KBM-7 (cell line): ENCODE measurements around the gene SIPA1L2.

Experiments
- DNase-seq: peaks from one replicate; pipeline ENCODE4 v3.0.0-alpha.2; 2015
- in situ Hi-C: fragments of 300-500 bp; cut with MboI; formaldehyde crosslinking; loops from 2 replicates; pipeline ENCODE4 v1.14.3; 2020; ENCODE audit warnings: low sequenced_read_pairs, low pct_unique_long_range_greater_than_20kb, mixed read lengths

Gene SIPA1L2

GRCh38 chr1:232597721-232598120 lies 32.2 kb downstream of the SIPA1L2 start:
- no peak for DNase-seq

DNA sequence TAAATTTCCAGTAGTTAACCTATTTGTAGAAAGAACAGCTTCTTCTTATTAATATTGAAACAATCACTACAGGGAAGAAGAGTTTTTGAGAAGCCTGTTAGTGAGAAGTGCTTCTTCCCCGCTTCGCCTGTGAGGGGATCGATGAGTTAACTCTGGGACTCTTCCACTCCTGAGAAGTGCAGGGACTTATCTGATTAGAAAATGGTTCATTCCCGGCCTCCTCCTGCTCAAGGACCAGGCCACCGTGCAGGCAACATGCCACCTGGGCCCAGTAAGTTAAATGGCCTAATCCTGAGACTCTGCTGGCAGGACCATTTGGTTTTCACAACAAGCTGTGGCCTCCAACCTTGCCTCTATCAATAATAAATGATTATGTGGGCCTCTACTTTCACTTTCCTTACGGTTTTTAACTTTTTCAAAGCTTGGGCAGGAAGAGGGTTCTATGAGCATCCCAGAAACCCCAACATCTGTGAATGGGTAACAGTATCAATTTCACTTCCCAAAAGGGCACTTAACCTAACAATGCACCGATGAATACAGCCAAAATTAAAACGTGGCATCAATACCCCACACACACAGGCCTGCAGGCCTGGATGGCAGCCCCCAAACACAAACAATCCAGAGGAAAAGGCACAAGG lies 33.1 kb downstream of the SIPA1L2 start:
- in situ Hi-C loops: no loop called here
- no peak for DNase-seq

More at GRCh38 chr1:232597721-232598120, 32.2 kb downstream of the SIPA1L2 start:
- in situ Hi-C loops: no loop called here

DNA sequence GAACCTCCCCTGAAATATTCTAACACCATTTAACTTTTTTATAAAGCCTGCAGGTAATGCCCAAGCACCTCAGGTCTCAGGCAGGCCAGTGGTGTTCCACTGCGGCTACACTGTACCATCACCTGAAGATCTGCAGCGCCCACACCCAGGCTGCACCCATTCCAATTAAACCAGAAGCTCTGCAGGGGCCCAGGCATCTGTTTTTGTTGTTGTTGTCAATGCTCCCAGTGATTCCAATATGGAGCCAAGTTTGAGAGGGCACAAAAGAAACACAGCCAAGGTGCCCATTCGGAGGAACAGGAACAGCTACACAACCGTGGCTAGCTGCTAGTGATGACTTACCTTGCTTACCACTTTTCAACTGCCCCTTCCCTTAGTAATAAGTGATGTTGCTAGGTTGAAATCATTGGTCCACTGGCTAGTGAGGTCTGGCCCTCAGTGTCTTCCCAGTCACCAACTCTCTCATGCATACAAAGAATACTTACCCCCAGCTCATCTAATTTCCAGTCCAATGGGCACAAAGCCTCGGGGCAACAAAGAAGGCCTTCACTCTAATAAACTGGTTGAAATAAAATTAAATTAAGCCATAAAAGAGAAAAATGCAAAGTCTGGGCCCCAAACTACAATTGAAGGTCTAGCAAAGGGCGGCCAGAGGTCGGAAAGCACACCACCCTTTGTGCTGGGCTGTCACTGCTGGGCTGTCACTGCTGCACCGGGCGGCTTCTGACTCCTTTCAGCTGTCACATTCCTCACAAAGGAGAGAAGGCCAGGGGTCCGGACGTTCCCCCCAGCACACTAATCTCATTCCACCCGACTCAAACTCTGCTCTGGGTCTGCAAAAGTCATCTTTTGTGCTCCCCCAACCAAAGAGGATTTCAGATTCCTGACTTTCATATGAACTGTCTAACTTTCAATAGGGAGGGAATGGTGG lies 34.9 kb downstream of the SIPA1L2 start:
- in situ Hi-C loops: no loop called here
- DNase-seq: no peak

GRCh38 chr1:232593717-232594502 lies 36.0 kb downstream of the SIPA1L2 start:
- no peak for DNase-seq
- in situ Hi-C loops: no loop called here

DNA sequence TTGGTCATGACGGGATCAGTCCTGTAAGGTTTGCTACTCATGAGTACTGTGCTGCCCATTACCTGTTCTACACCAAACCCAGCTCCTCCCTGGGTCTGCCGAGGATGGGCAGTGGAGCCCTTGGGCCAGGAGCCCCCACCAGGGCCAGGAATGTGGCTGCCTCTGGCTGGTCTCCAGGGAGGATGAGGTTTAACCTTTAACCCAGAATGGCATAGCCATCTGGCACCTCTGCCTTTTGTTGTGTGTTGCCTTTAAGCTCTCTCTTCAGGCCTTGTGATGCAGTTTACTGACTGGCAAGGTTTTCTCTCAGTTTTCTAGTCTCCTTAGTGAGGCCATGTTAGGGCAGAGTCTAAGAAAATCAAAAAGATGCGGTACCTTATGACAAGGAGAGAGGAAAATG lies 38.6 kb downstream of the SIPA1L2 start:
- in situ Hi-C loops: no loop called here

GRCh38 chr1:232590744-232591082 lies 39.2 kb downstream of the SIPA1L2 start:
- DNase-seq: no peak
- in situ Hi-C loops: no loop called here

More for the DNA sequence above, 38.6 kb downstream of the SIPA1L2 start:
- DNase-seq: no peak

- in situ Hi-C loops: no loop called here
- no peak for DNase-seq
Observed at GRCh38 chr1:232589812-232590743, 39.9 kb downstream of the SIPA1L2 start.

GRCh38 chr1:232589111-232589811 lies 40.7 kb downstream of the SIPA1L2 start:
- in situ Hi-C loops: no loop called here

DNA sequence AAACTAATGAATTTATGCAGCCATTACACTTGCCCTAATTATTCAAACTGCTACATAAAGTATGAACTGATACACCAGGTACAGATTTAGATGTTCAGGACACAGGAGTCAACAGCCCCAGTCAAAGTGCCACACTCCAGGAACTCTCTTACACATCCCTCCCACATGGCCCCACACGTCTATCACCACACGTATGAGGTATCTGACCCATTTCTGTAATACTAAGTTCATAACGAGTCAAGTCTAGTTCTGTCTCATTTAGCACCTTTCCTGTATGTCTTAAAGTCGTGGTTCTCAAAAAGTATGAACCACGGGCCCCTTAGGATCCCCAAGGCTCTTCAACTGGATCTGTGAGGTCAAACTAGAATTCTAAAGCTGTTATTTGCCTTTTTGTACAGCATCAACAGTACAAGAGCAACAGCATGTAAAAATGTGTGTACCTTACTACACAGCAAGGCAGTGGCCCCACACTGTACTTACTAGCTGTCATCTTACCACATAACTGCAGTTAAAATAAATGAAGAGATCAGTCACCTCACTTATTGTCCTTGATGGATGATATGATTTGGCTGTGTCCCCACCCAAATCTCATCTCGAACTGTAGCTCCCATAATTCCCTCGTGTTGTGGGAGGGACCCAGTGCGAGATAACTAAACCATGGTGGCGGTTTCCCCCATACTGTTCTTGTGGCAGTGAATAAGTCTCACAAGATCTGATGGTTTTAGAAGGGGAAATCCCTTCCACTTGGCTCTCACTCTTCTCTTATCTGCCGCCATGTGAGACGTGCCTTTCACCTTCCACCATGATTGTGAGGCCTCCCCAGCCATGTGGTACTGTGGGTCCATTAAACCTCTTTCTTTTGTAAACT lies 42.6 kb downstream of the SIPA1L2 start:
- in situ Hi-C loops: no loop called here
- no peak for DNase-seq

More at GRCh38 chr1:232589111-232589811, 40.7 kb downstream of the SIPA1L2 start:
- no peak for DNase-seq

- in situ Hi-C loops: no loop called here
- no peak for DNase-seq
Observed at GRCh38 chr1:232586679-232587078, 43.3 kb downstream of the SIPA1L2 start.

DNA sequence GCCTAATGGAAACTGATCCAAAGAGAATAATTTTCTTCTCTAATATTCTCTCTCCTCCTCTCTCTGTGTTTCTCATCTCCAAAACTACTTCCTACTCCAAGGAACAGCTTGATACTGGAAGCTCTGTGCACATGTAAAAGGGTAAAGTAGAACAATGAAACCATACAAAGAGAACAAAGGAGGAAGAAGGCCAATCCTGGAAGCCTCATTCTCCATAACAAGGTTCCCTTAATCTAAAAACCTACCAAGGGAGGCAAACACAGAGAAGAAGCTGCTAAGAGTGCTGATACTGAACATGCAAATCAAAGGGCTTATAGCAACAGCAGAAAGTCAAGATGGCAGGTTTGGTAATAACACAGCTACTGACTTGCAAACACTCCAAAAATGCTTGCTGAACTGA lies 44.4 kb downstream of the SIPA1L2 start:
- DNase-seq: no peak
- in situ Hi-C loops: no loop called here

GRCh38 chr1:232581932-232582331 lies 48.0 kb downstream of the SIPA1L2 start:
- in situ Hi-C loops: no loop called here

More at GRCh38 chr1:232581932-232582331, 48.0 kb downstream of the SIPA1L2 start:
- no peak for DNase-seq
